A673 (cell line): Measurements from ENCODE around the gene ANAPC5. TPM values are rescaled to one million over a fixed set of nuclear protein-coding genes. Genes with fewer than 3 reads are reported as not detected.
A peak's percentile ranks its signal among the peaks of the same experiment; 100 is the strongest.

Source experiments
- BruUV-seq: library from RNA; stranded (reverse); fragments of 400-500 nt; replicated peaks from 2 replicates; lab custom pipeline; 2021; lab: Mats Ljungman, UMichigan
- CTCF ChIA-PET: fragments of 300-600 bp; sonication (Branson Sonifier 250); formaldehyde crosslinking; loops from one replicate; lab custom pipeline; 2022; ENCODE audit warnings: antibody characterized with exemption; lab: Charles Lee
- POLR2A ChIA-PET: fragments of 300-600 bp; sonication (Branson Sonifier 250); formaldehyde crosslinking; loops from one replicate; lab custom pipeline; 2022; ENCODE audit warnings: antibody characterized with exemption; ENCODE audit not compliant: low non-redundant PET; lab: Charles Lee
- DNase-seq: peaks from one replicate; pipeline ENCODE4 v3.0.0-alpha.2; 2015; ENCODE audit warnings: low spot score
- H3K27ac ChIP-seq: fragments of 200-600 bp; sonication (generic); 2 replicates; pipeline ENCODE4 v1.5.1; 2016; ENCODE audit warnings: mixed run types, low read depth, mild to moderate bottlenecking, mixed read lengths, antibody characterized with exemption, low read length; ENCODE audit not compliant: poor library complexity, severe bottlenecking
- H3K27me3 ChIP-seq: fragments of 200-600 bp; sonication (generic); replicated peaks from 2 replicates; pipeline ENCODE4 v1.6.1; 2017; ENCODE audit warnings: mixed run types, low read depth, mild to moderate bottlenecking, mixed read lengths, antibody characterized with exemption, low read length; ENCODE audit not compliant: insufficient read depth, poor library complexity
- H3K36me3 ChIP-seq: fragments of 200-600 bp; sonication (generic); 2 replicates; pipeline ENCODE4 v1.6.1; 2016; ENCODE audit warnings: mixed run types, mild to moderate bottlenecking, mixed read lengths, antibody characterized with exemption, low read length; ENCODE audit not compliant: insufficient read depth, poor library complexity, severe bottlenecking
- H3K4me1 ChIP-seq: fragments of 200-600 bp; sonication (generic); 2 replicates; pipeline ENCODE4 v1.6.1; 2017; ENCODE audit warnings: mixed run types, mild to moderate bottlenecking, mixed read lengths, antibody characterized with exemption, low read length; ENCODE audit not compliant: insufficient read depth, poor library complexity, severe bottlenecking
- H3K4me3 ChIP-seq: fragments of 200-600 bp; sonication (generic); 2 replicates; pipeline ENCODE4 v1.5.1; 2016; ENCODE audit warnings: low read depth, mixed run types, mild to moderate bottlenecking, mixed read lengths, low read length; ENCODE audit not compliant: poor library complexity, severe bottlenecking
- H3K9me3 ChIP-seq: fragments of 200-600 bp; sonication (generic); 2 replicates; pipeline ENCODE4 v1.6.1; 2016; ENCODE audit warnings: mixed run types, low read depth, mild to moderate bottlenecking, mixed read lengths, antibody characterized with exemption, low read length; ENCODE audit not compliant: poor library complexity, severe bottlenecking
- EZH2 ChIP-seq: fragments of 200-600 bp; sonication (generic); IDR thresholded peaks from 2 replicates; pipeline ENCODE4 v1.6.1; 2017; ENCODE audit warnings: borderline replicate concordance, low read depth, mild to moderate bottlenecking, mixed read lengths, antibody characterized with exemption, low read length; ENCODE audit not compliant: poor library complexity, severe bottlenecking
- intact Hi-C: fragments of 100-400 bp; cut with micrococcal nuclease; formaldehyde crosslinking; loops from one replicate; pipeline ENCODE4 v1.10.0; 2022; ENCODE audit not compliant: unreplicated experiment
- total RNA-seq: library from RNA; stranded (reverse); gene quantifications from 2 replicates; pipeline ENCODE4 v1.2.3, GENCODE V29; 2021
- TF ChIP-seq, protein P1 (sequence below): fragments of 300-800, 200-600 bp; sonication (generic); conservative IDR thresholded peaks from 2 replicates; pipeline ENCODE4 v1.5.1; 2017; ENCODE audit warnings: low read depth, mild to moderate bottlenecking, antibody characterized with exemption, low read length, moderate library complexity, mixed read lengths

ANAPC5 gene
- total RNA-seq, 1 experiment from 2014 or later, result 142 TPM

GRCh38 chr12:121399391-121400331 is 47.5 kb upstream of the ANAPC5 start, which contains the start of gene RNF34:
Gene RNF34 (plus strand): TSS chr12:121400118. CDS start chr12:121400213, 95 bp downstream.
- H3K4me3 ChIP-seq, result peak within 1 kb of the TSS; percentile 88
- ChIA-PET CTCF (interaction anchor here (0.5 to 0.6 kb wide), 3 partner anchors 42 to 227 kb away, joined by 3 to 4 read pairs (median 4); partner anchors contain the start of gene ORAI1), POLR2A (interaction anchor here (0.5 to 0.8 kb wide), 2 partner anchors 628 to 828 kb away, joined by 3 read pairs; no protein-coding TSS in a partner anchor)
- H3K9me3 ChIP-seq, result no peaks in the 10 kb centered on the region
- H3K36me3 ChIP-seq, result peaks cover 4% of the 10 kb centered on the region
- no peak for TF ChIP-seq EZH2
- TF ChIP-seq, protein P1, sequence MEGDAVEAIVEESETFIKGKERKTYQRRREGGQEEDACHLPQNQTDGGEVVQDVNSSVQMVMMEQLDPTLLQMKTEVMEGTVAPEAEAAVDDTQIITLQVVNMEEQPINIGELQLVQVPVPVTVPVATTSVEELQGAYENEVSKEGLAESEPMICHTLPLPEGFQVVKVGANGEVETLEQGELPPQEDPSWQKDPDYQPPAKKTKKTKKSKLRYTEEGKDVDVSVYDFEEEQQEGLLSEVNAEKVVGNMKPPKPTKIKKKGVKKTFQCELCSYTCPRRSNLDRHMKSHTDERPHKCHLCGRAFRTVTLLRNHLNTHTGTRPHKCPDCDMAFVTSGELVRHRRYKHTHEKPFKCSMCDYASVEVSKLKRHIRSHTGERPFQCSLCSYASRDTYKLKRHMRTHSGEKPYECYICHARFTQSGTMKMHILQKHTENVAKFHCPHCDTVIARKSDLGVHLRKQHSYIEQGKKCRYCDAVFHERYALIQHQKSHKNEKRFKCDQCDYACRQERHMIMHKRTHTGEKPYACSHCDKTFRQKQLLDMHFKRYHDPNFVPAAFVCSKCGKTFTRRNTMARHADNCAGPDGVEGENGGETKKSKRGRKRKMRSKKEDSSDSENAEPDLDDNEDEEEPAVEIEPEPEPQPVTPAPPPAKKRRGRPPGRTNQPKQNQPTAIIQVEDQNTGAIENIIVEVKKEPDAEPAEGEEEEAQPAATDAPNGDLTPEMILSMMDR, result no peak
- intact Hi-C loops, result loop anchor here (5.0 kb wide), 1 partner anchor 47 kb away; the partner anchor contains the start of gene ANAPC5
- DNase-seq, result peak; percentile 99
- H3K4me1 ChIP-seq, result peaks cover 23% of the 10 kb centered on the region
- no peaks in the 10 kb centered on the region for H3K27me3 ChIP-seq
- H3K27ac ChIP-seq, result peak within 1 kb of the TSS; percentile 89
- TSS peak; percentile 90 for BruUV-seq

DNA sequence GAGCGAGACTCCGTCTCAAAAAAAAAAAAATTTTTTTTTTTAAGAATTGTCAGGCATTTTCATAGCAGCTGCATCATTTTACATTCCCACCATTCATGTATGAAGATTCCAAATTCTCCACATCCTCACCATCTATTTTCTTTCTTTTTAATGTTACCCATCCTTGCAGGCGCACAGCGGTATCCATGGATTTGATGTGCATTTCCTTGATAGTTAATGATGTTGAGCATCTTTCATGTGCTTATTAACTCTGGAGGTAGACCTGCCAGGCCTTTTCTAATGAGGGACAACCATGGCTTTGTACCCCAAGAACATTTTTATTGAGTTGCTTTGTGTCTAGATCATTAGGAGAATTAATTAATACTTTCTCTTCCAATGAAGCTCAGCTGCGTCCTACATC is 46.1 kb upstream of the ANAPC5 start:
- ChIA-PET CTCF (no interaction called here), POLR2A (no interaction called here)
- H3K27me3 ChIP-seq, result no peaks in the 10 kb centered on the region
- no peak for DNase-seq
- intact Hi-C loops, result no loop called here
- no peak for TF ChIP-seq EZH2
- TF ChIP-seq, protein P1, result no peak
- H3K4me3 ChIP-seq, result peak overlapping the region; percentile 88
- H3K27ac ChIP-seq, result no peak overlapping the region
- BruUV-seq, result no TSS peak
- no peaks in the 10 kb centered on the region for H3K36me3 ChIP-seq
- peaks cover 23% of the 10 kb centered on the region for H3K4me1 ChIP-seq
- H3K9me3 ChIP-seq, result no peaks in the 10 kb centered on the region

DNA sequence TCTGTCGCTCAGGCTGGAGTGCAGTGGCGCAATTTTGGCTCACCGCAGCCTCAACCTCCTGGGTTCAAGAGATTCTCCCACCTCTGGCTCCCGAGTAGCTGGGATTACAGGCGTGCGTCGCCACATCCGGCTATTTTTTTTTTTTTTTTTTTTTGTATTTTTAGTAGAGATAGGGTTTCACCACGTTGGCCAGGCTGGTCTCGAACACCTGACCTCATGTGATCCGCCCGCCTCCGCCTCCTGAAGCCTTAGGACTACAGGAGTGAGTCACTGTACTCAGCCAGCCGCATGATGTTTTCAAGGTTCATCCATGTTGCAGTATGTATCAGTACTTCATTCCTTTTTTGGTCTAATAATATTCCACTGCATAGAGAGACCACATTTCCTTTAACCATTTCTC is 45.3 kb upstream of the ANAPC5 start:
- no peaks in the 10 kb centered on the region for H3K36me3 ChIP-seq
- CTCF ChIA-PET, result no interaction called here

More for the DNA sequence above, 45.3 kb upstream of the ANAPC5 start:
- no peaks in the 10 kb centered on the region for H3K27me3 ChIP-seq
- H3K4me1 ChIP-seq, result peaks cover 21% of the 10 kb centered on the region
- H3K27ac ChIP-seq, result no peak overlapping the region
- H3K4me3 ChIP-seq, result no peak overlapping the region
- H3K9me3 ChIP-seq, result no peaks in the 10 kb centered on the region
- BruUV-seq, result no TSS peak
- DNase-seq, result no peak
- POLR2A ChIA-PET, result interaction anchor here (0.6 kb wide), 1 partner anchor 45 kb away, joined by 12 read pairs; the partner anchor contains the start of gene ANAPC5
- no peak for TF ChIP-seq EZH2
- TF ChIP-seq, protein P1, result no peak
- intact Hi-C loops, result no loop called here
